Activated T-helper 1 cell treated with Interleukin-2 at 50 U/mL for 16 hours (primary cell): Measurements from ENCODE around the gene PLAC8L1.
"Not testable (repeated sequence)": the region's sequence is repeated elsewhere in the genome, so short reads cannot be mapped to it uniquely, and the experiment has no call there.

ENCODE experiments used
- DNase-seq: peaks from one replicate; pipeline ENCODE4 v3.0.0-alpha.2; 2020; ENCODE audit warnings: low read depth

Gene PLAC8L1, protein sequence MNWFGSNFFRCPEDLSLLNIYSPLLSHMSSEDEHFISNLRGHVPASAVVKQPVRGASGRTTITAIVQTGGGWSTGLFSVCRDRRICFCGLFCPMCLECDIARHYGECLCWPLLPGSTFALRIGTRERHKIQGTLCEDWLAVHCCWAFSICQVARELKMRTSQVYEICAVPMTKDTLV

DNA sequence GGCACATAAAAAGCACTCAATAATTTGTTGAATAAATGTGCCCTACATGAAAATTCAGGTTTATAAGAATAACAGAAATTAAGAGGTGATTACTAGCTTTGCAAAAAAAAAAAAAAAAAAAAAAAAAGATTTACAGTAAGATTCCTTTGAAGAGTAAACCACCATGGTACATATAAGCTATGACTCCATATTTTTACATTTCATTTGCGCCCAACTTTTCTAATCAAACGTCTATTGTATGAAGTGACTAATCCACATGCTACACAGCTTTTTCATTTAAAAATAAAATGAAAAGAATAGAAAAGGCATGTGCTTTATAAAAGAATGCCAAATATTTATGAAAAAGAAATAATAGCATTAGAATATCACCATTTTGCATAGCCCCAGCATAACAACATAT, at the start of gene PLAC8L1:
PLAC8L1 (minus strand) TSS at position 101 of the 400 bp plus-strand sequence. CDS start 1,266 bp downstream, outside the sequence.
- no peak for DNase-seq

DNA sequence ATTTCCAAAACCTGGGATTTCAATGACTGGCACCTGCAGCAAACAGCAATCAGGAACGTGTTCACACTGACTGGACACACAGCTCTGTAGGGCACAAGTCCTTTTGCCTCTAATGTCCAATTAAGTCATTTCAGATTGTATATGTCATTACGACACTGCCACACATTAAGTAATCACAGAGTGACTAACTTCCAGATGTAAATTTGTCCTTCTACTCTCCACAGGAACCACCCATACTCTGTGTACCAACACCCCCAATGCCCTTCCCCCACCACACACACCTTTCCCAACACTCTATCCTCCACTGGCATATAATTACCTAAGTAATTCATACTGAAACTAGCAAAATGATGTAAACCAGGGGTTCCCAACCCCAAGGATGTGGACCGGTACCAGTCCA, 46.6 kb upstream of the PLAC8L1 start:
- DNase-seq: no peak

DNA sequence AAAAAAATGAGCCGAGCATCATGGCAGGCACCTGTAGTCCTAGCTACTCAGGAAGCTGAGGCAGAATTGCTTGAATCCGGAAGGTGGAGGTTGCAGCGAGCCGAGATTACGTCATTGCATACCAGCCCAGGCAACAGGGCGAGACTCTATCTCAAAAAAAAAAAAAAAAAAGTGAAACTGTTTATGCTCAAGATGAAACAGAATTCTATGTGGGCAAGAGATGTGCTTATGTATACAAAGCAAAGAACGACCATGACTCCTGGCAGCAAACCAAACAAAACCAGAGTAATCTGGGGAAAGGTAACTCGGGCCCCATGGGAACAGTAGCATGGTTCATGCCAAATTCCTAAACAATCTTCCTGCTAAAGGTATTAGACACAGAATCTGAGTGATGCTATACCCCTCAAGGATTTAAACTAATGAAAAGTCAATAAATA, 32.6 kb upstream of the PLAC8L1 start:
- DNase-seq: no peak

DNA sequence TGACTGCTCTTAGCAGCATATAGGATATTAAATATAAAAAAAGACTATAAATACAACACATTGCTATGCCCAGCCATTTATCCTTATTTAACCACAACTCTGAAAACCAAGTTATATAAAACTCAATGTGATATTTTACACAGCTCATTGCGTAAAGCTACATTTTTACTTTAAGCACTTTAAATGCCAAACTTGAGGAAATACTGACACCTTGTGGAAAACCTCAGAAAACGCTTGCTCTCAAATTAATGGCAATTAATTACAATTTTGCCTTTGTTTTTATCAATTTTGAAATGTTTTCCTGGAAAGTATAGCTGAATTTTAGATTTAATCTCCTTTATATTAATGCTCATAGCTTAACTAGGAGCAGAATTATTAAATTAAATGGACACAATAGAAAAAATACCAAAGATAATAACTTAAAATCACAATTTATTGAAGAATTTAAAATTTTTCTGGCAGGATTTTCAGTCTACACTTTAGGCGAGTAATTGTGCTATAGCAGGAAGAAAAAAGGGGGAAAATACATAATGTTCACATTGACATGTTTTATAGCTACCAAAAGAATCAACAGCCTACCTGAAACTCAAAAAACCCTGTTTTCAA, 25.2 kb upstream of the PLAC8L1 start:
- no peak for DNase-seq

DNA sequence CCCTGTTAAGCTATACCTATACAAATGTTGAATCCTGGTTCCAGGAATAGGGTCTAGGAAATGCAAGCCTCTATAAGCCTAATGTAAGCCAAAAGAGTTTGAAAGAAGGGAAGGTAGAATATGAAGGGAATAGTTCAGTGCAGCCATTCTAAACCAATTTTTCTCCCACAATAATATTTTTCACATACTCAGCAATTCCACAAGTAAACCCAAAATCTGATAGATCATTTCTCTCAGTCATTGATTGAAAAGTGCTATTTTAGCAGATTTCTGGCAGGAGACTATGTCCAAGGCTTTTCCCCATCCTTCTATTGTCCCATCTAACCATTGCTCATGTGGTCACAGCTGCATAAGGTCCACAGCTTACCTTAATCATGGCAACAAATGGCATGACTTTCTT, 20.7 kb upstream of the PLAC8L1 start:
- DNase-seq: no peak

DNA sequence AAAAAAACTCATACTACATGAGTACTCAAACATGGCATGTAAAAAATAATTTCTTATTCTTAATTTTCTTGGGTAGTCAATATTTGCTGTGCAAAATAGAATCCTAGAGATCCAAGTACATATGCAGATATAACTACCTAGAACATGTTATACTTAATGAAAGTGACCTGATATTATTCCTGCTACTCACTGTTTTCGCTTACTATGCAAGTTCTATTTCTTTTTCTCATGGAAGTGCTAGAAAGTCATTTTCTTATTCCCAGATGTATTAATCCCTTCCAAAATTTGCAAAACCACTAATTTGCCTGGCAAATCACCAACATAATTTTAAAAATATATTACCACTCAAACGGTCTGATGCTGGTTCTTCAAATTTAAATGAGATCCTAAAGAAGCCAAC, 19.2 kb upstream of the PLAC8L1 start:
- DNase-seq: no peak

DNA sequence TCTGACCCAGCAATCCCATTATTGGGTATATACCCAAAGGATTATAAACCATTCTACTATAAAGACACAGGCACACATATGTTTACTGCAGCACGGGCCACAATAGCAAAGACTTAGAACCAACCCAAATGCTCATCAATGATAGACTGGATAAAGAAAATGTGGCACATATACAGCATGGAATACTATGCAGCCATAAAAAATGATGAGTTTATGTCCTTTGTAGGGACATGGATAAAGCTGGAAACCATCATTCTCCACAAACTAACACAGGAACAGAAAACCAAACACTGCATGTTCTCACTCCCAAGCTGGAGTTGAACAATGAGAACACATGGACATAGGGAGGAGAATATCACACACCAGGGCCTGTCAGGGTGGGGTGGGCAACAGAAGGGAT, 16.1 kb upstream of the PLAC8L1 start:
- not testable (repeated sequence) for DNase-seq

DNA sequence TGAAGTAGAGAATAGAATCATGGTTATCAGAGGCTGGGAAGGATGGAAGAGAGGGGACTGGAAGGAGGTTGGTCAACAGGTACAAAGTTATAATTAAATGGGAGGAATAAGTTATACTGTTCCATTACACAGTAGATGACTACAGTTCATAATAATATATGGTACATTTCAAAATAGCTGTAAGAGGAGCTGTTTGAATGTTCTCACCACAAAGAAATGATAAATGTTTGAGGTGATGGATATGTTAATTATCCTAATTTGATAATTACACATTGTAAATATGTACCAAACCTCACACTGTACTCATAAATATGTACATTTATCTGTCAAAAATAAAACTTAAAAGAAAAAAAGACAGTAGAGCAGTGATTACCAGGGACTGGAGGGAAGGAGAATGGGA, 12.9 kb upstream of the PLAC8L1 start:
- no peak for DNase-seq

DNA sequence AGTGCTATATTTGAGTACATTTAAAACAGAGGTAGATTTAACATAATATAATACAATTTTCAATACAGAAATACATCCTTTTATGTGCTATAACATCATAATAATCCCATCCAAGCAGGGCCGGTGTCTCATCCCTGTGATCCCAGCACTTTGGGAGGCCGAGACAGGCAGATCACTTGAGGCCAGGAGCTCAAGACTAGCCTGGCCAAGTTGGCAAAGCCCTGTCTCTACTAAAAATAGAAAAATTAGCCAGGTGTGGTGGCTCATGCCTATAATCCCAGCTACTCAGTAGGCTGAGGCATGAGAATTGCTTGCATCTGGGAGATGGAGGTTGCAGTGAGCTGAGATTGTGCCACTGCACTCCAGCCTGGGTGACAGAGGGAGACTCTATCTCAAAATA, 11.8 kb upstream of the PLAC8L1 start:
- not testable (repeated sequence) for DNase-seq

DNA sequence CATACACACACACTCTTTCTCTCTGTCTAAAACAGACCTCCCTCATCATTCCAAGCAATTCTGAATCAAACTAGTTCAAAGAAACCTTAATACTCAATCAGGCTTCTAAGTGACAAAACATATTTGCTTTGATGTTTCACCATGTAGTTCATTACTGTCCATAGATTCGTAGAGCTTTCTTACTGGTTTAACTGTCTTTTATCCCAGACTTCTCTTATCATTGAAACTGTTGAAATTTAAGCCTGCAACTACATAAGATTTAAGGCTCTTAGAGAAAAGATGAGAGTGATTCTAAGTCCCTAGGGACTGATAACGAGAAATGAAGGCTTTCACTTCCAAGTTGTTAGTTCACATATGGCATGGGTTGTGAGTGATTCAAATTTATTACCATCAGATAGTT, 11.0 kb upstream of the PLAC8L1 start:
- no peak for DNase-seq

DNA sequence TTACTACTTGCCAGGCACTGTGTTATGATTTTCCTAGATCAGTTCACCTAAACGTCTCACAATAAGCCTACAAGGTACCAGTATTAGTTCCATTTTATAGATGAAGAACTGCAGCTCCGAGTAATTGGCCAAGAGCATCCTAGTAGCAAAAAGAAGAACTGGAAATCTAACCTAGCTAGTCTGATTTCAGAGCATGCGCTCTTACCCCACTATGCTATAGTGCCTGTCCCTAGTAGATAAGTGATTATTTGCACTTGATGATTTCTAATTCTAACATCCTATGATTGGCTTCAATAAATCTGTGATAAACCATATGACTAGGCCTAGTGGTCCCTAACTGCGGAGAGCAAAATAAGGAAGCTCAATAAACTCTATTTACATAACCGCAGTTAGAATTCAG, 7.1 kb upstream of the PLAC8L1 start:
- no peak for DNase-seq

DNA sequence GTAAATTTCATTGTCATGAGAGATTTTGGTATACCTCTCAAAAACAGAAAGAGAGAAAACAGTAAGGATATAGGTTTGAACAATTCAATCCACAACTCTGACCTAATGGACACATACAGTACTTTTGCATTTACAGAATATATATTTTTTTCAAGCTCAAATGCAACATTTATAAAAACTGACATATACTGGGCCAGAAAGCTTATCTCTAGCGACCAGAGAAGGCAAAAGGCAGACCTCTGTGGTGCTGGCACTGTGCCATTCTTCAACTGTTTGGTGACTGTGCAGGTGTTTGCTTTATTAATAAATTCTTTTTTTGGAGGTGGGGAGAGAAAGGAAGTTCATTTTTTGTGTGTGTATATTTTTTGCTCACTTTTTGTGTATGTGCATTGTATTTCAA, 6.0 kb upstream of the PLAC8L1 start:
- no peak for DNase-seq

DNA sequence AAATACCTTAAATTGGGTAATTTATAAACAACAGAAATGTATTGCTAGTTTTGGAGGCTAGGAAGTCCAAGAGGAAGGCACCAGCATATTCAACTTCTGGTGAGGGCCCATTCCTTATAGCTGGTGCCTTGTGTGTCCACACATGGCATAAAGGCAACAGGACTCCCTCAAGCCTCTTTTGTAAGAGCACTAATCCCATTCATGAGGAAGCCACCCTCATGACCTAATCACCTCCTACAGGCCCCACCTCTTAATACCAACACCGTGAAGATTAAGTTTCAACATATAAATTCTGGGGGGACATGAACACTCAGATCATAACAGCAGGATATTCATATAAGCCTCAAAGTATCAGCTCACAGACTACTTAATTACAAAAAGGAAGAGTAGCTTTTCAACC, 4.0 kb upstream of the PLAC8L1 start:
- DNase-seq: no peak

DNA sequence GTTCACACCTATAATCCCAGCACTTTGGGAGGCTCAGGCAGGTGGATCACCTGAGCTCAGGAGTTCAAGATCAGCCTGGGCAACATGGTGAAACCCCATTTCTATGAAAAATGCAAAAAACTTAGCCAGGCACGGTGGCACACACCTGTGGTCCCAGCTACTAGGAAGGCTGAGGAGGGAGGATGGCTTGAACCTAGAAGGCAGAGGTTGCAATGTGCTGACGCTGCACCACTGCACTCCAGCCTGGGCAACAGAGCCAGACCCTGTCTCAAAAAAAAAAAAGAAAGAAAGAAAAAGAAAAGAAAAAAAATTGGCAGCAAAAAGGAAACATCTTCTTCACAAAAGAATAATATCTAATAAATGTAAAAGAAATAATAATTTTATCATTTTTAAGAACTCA, 3.5 kb upstream of the PLAC8L1 start:
- DNase-seq: not testable (repeated sequence)

DNA sequence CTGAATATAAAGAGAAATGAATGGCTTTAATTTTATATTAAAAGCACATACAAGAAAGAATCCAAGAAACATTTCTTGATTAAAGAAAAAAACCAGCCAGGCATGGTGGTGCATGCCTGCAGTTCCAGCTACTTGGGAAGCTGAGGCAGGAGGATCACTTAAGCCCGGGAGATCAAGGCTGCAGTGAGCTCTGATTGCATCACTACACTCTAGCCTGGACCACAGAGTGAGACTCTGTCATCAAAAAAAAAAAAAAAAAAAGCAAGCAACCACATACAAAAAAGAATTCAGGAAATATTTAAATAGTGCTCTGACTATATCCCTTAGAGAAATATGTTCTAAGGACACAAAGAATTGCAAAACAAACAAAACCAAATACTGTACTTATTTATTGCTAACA, 2.5 kb upstream of the PLAC8L1 start:
- DNase-seq: no peak

DNA sequence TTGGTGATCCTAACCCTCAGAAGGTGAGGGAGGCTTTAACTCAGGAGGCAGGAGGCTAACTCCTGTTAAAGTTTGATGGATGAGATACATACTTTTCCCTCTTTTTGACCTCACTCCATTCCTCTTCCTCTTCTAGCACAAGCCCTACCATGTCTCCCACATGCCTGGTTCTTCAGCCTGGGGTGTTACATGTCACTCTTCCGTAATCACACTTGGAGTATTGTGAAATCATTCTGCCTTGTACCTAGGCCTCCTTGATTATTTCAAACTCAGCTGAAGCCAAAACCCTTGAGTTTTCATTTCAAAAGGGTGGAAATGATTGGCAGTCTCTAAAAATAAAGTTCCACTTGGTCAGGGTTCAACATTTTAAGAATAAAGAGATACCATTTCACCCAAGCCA, 1.8 kb downstream of the PLAC8L1 start:
- DNase-seq: no peak

DNA sequence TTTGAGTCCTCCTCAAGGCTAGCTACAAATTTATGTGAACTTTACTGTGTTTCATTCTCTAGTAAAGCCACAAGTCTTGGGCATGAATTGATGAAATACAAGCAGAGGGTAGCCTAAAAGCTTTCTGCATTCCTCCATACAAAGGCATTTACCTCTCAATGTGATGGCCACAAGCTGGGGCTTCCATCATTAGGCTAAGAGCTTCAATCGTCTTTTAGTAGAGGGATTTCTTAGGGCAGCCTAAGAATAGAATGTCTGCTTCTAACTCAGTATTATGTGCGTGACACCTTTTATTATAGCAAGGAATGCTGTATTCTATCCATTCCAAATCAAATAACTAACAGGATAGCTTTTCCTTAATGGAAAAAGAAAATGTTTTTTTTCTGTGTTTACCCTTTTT, 3.7 kb downstream of the PLAC8L1 start:
- DNase-seq: no peak

DNA sequence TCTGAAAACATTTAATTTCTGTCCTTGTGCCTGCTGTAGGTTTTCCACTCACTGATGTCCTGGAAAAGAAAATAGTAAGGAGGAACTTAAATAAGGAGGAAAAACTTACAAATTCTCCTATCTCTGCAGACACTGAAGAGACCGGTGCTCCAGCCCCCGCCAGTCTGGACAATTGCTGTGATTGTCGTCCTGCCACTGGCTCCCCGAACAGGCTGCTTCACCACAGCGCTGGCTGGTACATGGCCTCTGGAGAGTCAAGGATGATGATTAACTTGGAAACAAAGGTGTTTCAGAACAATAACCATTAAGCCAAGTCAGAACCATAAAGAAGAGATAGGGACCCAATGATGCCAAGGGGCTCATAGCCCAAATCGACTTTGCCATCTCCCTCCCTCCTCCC, 7.3 kb downstream of the PLAC8L1 start:
- no peak for DNase-seq

DNA sequence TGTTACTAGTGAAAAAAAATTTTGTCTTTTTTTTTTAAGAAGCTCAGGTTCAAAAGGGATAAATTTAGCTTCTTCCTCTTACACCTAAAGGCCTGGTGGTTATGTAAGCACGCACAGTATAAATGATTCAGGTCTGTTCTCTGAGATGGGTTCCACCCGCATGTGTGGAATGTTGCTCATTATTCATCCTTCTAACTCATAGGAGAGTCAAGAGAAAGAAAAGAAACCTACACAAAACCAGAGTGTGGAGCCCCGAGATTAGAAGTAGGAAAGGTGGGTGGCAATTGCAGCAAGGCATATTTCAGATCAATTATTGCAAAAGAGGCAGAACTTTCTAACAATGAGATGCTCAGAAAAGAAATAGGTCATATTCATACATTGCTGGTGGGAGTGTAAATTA, 13.5 kb downstream of the PLAC8L1 start:
- DNase-seq: no peak

DNA sequence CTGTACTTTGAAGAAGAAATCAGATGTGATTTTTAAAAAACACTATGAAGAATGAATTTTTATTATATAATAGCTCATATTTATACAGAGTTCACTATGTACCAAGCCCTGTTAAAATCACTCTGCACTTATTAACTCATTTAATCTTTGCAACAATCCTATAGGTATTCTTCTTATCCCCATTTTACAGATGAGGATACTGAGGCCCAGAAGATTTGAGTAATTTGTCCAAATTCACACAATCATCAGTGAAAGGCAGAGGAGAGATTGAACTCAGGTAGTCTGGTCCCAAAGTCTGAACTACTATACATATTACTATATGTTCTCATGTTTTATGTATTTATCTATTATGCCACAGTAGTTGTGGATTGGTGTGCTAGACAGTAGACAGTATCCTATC, 16.1 kb downstream of the PLAC8L1 start:
- no peak for DNase-seq

DNA sequence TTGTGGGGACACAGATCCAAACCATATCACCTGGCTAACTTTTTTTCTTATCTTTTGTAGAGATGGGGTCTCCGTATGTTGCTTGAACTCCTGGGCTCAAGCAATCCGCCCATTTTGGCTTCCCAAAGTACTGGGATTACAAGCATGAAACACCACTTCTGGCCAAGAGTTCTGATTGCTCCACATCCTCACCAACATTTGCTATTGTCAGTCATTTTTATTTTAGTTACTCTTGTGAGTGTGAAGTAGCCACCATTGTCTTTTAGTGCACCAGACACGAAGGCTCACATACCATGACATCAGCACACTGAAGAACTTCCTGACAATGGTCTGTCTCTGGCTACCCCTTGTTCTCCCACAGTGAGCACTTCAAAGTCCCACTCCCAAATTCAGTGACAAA, 17.3 kb downstream of the PLAC8L1 start:
- no peak for DNase-seq

DNA sequence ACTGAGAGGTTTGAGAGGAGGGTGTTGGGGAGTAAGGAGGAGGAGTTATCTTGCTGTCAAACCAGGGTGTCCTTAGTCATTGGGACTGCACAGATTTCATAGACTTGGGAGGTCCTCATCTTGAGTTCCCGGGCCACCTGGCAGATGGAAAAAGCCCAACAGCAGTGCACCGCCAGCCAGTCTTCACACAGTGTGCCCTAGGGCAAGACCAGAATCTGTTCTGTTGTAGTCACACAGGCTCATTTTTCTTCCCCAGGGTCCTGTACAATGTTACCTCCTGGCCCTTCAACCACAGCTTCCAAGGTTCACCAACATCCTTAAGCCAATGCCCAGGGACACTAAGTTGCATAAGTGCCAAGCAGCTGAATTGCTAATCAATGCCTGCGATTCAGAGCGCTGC, 21.0 kb downstream of the PLAC8L1 start:
- no peak for DNase-seq

DNA sequence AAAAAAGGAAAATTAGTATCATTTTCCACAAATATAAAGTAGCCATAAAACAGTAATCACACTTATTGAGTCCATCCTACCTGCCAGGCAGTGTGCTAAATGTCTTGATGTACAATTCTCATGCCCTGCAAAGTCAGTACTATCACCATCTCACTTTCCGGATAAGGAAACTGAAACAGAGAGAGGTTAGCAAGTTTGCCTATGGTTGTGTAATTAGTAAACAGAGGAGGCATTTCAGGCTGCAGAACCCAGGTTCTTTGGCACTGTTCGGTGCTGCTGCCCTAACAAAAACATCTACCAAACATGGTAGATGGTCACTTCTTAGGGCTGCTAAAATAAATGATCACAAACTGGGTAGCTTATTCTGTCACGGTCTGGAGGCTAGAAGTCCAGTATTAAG, 22.6 kb downstream of the PLAC8L1 start:
- DNase-seq: no peak

DNA sequence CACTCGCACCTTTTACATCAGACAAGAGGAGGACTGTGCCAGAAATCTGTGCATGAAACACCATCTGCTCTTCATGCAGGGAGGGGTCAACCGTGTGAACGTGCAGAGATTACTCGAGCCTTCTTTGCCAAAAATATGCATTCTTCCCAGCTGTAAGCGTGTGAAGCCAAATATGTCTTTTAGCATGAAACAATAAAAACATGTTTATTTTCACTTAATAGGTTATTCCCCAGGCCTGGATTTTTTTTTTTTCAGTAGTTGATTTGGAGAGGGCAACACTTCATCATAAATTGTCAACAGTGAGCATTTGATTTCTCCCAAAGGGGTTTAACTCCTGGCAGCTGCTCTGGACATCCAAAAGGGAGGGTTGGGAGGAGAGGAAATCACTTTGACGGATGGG, 23.8 kb downstream of the PLAC8L1 start:
- DNase-seq: no peak
